Neural cell (in vitro differentiated cells): ENCODE measurements around the gene ESR2. TPM values are rescaled to one million over a fixed set of nuclear protein-coding genes. Genes with fewer than 3 reads are reported as not detected.

Experiments
- H2AFZ ChIP-seq: fragments of 200-600, 300-800 bp; sonication (generic), shearing (Covaris generic); 2 replicates; pipeline ENCODE4 v1.6.0; 2014; ENCODE audit warnings: low read depth, mild to moderate bottlenecking, antibody characterized with exemption, low read length, moderate library complexity
- H3F3A ChIP-seq: fragments of 200-600 bp; shearing (Covaris generic); 2 replicates; pipeline ENCODE4 v1.6.1; 2016; ENCODE audit warnings: mild to moderate bottlenecking, moderate library complexity, mixed read lengths, antibody characterized with exemption, low read length; ENCODE audit not compliant: insufficient read depth, poor library complexity, severe bottlenecking
- H3K27ac ChIP-seq: fragments of 200-600, 300-800 bp; sonication (generic), shearing (Covaris generic); 2 replicates; pipeline ENCODE4 v1.5.1; 2014; ENCODE audit warnings: mild to moderate bottlenecking, low read length, moderate library complexity
- H3K27me3 ChIP-seq: fragments of 300-800, 200-600 bp; sonication (generic), shearing (Covaris generic); 2 replicates; pipeline ENCODE4 v1.6.0; 2014; ENCODE audit warnings: mild to moderate bottlenecking, low read depth, low read length, moderate library complexity; ENCODE audit not compliant: insufficient read depth
- H3K36me3 ChIP-seq: fragments of 300-800, 200-600 bp; sonication (generic), shearing (Covaris generic); 2 replicates; pipeline ENCODE4 v1.5.1; 2014; ENCODE audit warnings: mild to moderate bottlenecking, antibody characterized with exemption, low read length, moderate library complexity; ENCODE audit not compliant: insufficient read depth
- H3K4me2 ChIP-seq: fragments of 300-800, 200-600 bp; sonication (generic), shearing (Covaris generic); 2 replicates; pipeline ENCODE4 v1.6.0; 2014; ENCODE audit warnings: mild to moderate bottlenecking, low read length
- H3K4me3 ChIP-seq: fragments of 300-800, 200-600 bp; sonication (generic), shearing (Covaris generic); 2 replicates; pipeline ENCODE4 v1.5.1; 2014; ENCODE audit warnings: mild to moderate bottlenecking, low read length, moderate library complexity
- H3K79me2 ChIP-seq: fragments of 200-600 bp; shearing (Covaris generic); replicated peaks from 2 replicates; pipeline ENCODE4 v1.6.0; 2014; ENCODE audit warnings: mild to moderate bottlenecking, low read length, moderate library complexity; ENCODE audit not compliant: insufficient read depth
- H3K9ac ChIP-seq: fragments of 300-800, 200-600 bp; sonication (generic), shearing (Covaris generic); 2 replicates; pipeline ENCODE4 v1.6.1; 2016; ENCODE audit warnings: mild to moderate bottlenecking, low read length, mixed read lengths
- H3K9me2 ChIP-seq: fragments of 200-600 bp; shearing (Covaris generic); 2 replicates; pipeline ENCODE4 v1.6.1; 2016; ENCODE audit warnings: mild to moderate bottlenecking, low read length, mixed read lengths; ENCODE audit not compliant: insufficient read depth
- H3K9me3 ChIP-seq: fragments of 200-600, 300-800 bp; sonication (generic), shearing (Covaris generic); 2 replicates; pipeline ENCODE4 v1.6.1; 2016; ENCODE audit warnings: mild to moderate bottlenecking, mixed run types, low read length, moderate library complexity, mixed read lengths
- H4K20me1 ChIP-seq: fragments of 200-600 bp; shearing (Covaris generic); 2 replicates; pipeline ENCODE4 v1.6.1; 2016; ENCODE audit warnings: mild to moderate bottlenecking, mixed run types; ENCODE audit not compliant: insufficient read depth
- EP300 ChIP-seq: fragments of 450-650 bp; conservative IDR thresholded peaks from 2 replicates; pipeline ENCODE4 v1.6.1; 2014; ENCODE audit warnings: antibody characterized with exemption, mild to moderate bottlenecking, moderate library complexity; ENCODE audit not compliant: poor library complexity, severe bottlenecking
- EZH2 ChIP-seq: fragments of 200-600, 300-800 bp; shearing (Covaris generic), sonication (generic); IDR thresholded peaks from 2 replicates; pipeline ENCODE4 v1.6.1; 2014; ENCODE audit warnings: antibody characterized with exemption, low read length, borderline replicate concordance, mild to moderate bottlenecking; ENCODE audit not compliant: insufficient read depth, poor library complexity, severe bottlenecking
- MXI1 ChIP-seq: fragments of 450-650 bp; conservative IDR thresholded peaks from 2 replicates; pipeline ENCODE4 v1.6.1; 2014; ENCODE audit warnings: antibody characterized with exemption, mild to moderate bottlenecking; ENCODE audit not compliant: poor library complexity, severe bottlenecking
- POLR2AphosphoS5 ChIP-seq: IDR thresholded peaks from 2 replicates; pipeline ENCODE4 v1.6.1; 2012
- RAD21 ChIP-seq: fragments of 450-650 bp; conservative IDR thresholded peaks from 2 replicates; pipeline ENCODE4 v1.6.1; 2014; ENCODE audit warnings: antibody characterized with exemption, mild to moderate bottlenecking, moderate library complexity
- SMC3 ChIP-seq: fragments of 450-650 bp; conservative IDR thresholded peaks from 2 replicates; pipeline ENCODE4 v1.6.1; 2014; ENCODE audit warnings: antibody characterized with exemption, mild to moderate bottlenecking, moderate library complexity; ENCODE audit not compliant: poor library complexity
- TAF1 ChIP-seq: IDR thresholded peaks from 2 replicates; pipeline ENCODE4 v1.6.1; 2012; ENCODE audit warnings: low read depth
- polyA plus RNA-seq: library from polyadenylated mRNA; depleted of rRNA; stranded (reverse); fragments of >200 nt; gene quantifications from 2 replicates; pipeline ENCODE4 v1.2.3, GENCODE V29; 2014
- TF ChIP-seq, protein P1 (sequence below): fragments of 450-650 bp; IDR thresholded peaks from 2 replicates; pipeline ENCODE4 v1.5.1; 2014; ENCODE audit warnings: antibody characterized with exemption, mild to moderate bottlenecking, moderate library complexity; ENCODE audit not compliant: poor library complexity, severe bottlenecking
- TF ChIP-seq, protein P2 (sequence below): IDR thresholded peaks from 2 replicates; pipeline ENCODE4 v1.6.1; 2012; ENCODE audit warnings: borderline replicate concordance

The ESR2 gene
- polyA plus RNA-seq, 1 donor from 2014 or later: 0.35 TPM

DNA sequence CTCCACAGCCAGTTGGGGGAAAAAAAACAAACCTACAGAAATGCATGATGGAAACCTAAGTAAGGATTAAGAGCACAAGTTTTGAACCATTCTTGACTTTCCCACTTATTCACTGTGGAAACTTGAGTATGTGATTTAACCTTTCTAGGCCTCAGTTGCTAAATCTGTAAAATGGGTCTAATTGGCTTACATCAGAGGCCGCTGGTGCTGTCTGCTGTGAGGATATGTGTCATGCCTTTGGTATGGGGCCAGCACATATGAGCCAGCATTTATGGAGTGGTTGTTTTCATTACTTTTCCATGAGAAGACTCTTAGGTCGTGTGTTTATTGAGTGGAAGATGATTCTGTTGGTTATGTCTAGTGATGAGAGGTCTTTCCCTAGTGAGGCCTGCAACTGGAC lies 102.4 kb downstream of the ESR2 start:
- no peaks in the 10 kb centered on the region for H3K9me3 ChIP-seq
- H4K20me1 ChIP-seq: no peaks in the 10 kb centered on the region
- H3K79me2 ChIP-seq: no peaks in the 10 kb centered on the region
- H3K36me3 ChIP-seq: no peaks in the 10 kb centered on the region
- no peak overlapping the region for H3K4me3 ChIP-seq
- no peak overlapping the region for H3K4me2 ChIP-seq
- TF ChIP-seq RAD21 (no peak), MXI1 (no peak), EP300 (no peak), EZH2 (no peak), POLR2AphosphoS5 (no peak), TAF1 (no peak)
- TF ChIP-seq, protein P1, sequence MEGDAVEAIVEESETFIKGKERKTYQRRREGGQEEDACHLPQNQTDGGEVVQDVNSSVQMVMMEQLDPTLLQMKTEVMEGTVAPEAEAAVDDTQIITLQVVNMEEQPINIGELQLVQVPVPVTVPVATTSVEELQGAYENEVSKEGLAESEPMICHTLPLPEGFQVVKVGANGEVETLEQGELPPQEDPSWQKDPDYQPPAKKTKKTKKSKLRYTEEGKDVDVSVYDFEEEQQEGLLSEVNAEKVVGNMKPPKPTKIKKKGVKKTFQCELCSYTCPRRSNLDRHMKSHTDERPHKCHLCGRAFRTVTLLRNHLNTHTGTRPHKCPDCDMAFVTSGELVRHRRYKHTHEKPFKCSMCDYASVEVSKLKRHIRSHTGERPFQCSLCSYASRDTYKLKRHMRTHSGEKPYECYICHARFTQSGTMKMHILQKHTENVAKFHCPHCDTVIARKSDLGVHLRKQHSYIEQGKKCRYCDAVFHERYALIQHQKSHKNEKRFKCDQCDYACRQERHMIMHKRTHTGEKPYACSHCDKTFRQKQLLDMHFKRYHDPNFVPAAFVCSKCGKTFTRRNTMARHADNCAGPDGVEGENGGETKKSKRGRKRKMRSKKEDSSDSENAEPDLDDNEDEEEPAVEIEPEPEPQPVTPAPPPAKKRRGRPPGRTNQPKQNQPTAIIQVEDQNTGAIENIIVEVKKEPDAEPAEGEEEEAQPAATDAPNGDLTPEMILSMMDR: no peak
- TF ChIP-seq, protein P2, sequence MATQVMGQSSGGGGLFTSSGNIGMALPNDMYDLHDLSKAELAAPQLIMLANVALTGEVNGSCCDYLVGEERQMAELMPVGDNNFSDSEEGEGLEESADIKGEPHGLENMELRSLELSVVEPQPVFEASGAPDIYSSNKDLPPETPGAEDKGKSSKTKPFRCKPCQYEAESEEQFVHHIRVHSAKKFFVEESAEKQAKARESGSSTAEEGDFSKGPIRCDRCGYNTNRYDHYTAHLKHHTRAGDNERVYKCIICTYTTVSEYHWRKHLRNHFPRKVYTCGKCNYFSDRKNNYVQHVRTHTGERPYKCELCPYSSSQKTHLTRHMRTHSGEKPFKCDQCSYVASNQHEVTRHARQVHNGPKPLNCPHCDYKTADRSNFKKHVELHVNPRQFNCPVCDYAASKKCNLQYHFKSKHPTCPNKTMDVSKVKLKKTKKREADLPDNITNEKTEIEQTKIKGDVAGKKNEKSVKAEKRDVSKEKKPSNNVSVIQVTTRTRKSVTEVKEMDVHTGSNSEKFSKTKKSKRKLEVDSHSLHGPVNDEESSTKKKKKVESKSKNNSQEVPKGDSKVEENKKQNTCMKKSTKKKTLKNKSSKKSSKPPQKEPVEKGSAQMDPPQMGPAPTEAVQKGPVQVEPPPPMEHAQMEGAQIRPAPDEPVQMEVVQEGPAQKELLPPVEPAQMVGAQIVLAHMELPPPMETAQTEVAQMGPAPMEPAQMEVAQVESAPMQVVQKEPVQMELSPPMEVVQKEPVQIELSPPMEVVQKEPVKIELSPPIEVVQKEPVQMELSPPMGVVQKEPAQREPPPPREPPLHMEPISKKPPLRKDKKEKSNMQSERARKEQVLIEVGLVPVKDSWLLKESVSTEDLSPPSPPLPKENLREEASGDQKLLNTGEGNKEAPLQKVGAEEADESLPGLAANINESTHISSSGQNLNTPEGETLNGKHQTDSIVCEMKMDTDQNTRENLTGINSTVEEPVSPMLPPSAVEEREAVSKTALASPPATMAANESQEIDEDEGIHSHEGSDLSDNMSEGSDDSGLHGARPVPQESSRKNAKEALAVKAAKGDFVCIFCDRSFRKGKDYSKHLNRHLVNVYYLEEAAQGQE: no peak
- H3K27ac ChIP-seq: no peak overlapping the region
- H2AFZ ChIP-seq: no peak overlapping the region
- peaks cover 4% of the 10 kb centered on the region for H3F3A ChIP-seq
- no peak overlapping the region for H3K9ac ChIP-seq
- no peaks in the 10 kb centered on the region for H3K27me3 ChIP-seq
- H3K9me2 ChIP-seq: no peaks in the 10 kb centered on the region

DNA sequence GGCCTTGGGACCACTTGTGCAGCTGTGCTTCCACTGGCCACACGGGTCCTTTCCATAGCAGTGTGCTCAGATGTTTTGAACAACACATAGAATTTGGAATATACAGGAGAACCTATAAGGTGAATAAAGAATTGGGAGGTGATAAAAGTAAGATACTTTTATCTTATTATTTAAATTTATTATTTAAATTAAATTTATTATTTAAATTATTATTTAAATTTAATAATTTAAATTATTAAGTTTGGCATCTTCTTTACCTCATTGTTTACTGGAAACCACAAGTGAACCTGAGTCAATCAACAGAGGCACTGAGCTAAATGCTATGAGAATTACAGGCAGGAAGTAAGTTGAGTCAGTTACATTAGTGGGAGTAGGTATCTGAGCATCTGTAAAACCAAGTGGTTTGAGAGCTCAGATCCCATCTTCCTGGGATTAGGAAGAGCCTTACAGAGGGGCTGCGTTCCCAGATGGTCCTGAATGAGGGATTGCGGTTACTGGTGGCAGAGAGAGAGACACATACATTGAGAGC lies 103.1 kb downstream of the ESR2 start:
- Histone ChIP-seq H3K27me3 (no peaks in the 10 kb centered on the region), H3F3A (no peaks in the 10 kb centered on the region), H3K4me3 (no peak overlapping the region), H3K9me3 (no peaks in the 10 kb centered on the region), H3K79me2 (no peaks in the 10 kb centered on the region), H3K36me3 (no peaks in the 10 kb centered on the region), H4K20me1 (no peaks in the 10 kb centered on the region), H2AFZ (no peak overlapping the region), H3K9me2 (no peaks in the 10 kb centered on the region), H3K4me2 (no peak overlapping the region), H3K9ac (no peak overlapping the region), H3K27ac (no peak overlapping the region)
- TF ChIP-seq EZH2 (no peak), MXI1 (no peak), TAF1 (no peak), SMC3 (no peak), RAD21 (no peak), EP300 (no peak), POLR2AphosphoS5 (no peak)
- TF ChIP-seq, protein P2: no peak
- TF ChIP-seq, protein P1: no peak
